HuH-7.5 (cell line): ENCODE results near the gene MRPS2.
"Not testable (repeated sequence)": the region's sequence is repeated elsewhere in the genome, so short reads cannot be mapped to it uniquely, and the experiment has no call there.

Source experiments
- DNase-seq: peaks from one replicate; pipeline ENCODE4 v3.0.0; 2011; ENCODE audit warnings: low spot score

The MRPS2 gene

GRCh38 chr9:135534826-135535225 is 34.3 kb downstream of the MRPS2 start:
- DNase-seq = not testable (repeated sequence)

DNA sequence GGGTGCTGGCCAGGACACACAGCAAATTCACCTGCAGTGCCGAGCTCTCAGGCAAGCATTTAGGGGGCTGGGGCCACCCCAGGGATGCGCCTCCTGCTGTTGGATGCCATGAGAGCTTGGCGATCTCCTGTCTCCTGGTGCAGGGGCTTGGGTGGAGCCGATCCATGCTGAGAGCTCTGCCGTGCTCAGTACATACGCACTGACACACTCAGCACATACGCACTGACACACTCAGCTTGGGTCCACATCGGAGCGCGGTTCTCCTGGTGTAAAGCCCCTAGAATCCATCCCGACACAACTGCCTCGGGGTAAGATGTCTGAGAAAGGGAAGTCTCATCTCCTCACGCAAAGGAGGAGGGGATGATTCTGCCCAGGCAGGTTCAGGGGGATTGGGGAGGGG is 35.1 kb downstream of the MRPS2 start:
- DNase-seq = not testable (repeated sequence)

DNA sequence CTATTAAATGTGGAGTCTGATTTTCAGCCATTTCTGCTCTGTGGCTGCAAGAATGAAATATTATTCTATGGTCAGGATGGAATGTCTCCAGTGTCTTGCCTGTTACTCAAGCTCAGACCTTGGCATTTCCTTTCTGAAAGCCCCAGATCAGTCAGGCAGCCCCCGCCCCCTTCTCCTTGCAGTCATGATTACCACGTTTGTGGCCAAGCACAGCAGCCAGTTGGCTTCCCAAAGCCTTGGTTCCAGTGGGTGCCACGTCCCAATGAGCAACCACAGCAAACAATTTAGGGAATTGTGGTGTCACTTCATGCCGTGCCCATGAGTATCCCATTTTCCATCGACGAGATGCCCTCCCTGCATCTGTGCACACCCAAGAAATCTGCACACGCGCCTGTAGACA is 35.7 kb downstream of the MRPS2 start:
- DNase-seq = no peak

DNA sequence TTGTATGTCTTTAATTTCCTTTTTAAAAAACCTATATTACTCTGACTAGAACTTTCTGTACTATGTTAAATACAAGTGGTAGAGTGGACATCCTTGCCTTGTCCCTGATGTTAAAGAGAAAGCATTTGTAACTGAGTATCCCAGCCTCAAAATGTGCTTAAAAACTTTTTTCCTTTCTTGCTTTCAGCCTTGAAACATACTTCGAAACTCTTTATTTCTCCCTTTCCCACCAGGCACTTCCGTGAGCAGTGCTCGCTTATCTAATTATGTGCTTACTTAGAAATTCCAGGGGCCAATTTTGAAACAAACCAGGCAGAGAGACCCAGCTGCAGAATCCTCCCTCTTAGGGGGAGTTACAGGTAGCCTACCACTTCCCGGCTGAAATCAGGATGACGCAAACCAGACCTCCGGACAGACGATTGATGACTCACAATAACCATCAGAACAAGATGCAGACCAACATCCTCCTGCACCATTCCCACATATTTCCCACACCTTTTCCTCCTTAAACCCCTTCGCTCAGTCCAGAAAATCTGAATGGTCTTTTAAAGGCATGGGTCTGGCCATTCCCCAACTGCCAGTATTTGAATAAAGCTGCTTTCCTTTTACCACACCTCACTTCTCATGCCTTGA is 42.9 kb downstream of the MRPS2 start:
- not testable (repeated sequence) for DNase-seq

- DNase-seq = no peak
Observed at GRCh38 chr9:135544981-135545635, 44.6 kb downstream of the MRPS2 start.

GRCh38 chr9:135545646-135546176 is 45.2 kb downstream of the MRPS2 start, which contains the start of gene OBP2A:
TSS of gene OBP2A (plus strand) at chr9:135546126. CDS start at chr9:135546181, 55 bp downstream.
- not testable (repeated sequence) for DNase-seq

DNA sequence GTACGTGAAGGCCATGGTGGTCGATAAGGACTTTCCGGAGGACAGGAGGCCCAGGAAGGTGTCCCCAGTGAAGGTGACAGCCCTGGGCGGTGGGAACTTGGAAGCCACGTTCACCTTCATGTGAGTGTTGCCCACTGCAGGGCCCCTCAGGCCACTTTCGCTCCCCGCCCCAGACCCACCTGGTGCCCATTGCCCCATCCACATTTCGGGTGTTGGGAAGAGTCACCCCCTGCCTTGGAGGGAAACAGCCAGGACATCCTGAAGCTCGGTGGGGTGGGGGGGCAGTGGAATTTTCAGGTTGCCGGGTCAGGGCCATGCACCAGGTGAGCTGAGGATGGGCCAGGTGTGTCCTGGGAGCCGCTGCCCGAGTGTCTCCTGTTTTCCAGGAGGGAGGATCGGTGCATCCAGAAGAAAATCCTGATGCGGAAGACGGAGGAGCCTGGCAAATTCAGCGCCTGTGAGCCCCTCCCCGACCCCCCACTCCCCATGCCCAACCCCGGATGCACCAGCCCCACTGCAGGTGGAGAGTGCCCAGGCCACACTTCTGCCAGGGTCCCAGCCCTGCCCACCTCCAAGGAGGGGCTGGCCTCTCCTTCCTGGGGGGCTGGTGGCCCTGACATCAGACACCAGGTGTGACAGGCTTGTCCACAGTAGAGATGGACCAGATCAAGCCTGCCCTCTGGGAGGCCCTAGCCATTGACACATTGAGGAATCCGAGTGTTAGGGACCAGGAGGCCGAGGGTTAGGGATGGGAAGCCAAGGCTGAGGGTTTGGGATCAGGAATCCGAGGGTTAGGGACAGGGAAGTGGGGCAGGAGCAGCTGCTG is 46.5 kb downstream of the MRPS2 start:
- not testable (repeated sequence) for DNase-seq

DNA sequence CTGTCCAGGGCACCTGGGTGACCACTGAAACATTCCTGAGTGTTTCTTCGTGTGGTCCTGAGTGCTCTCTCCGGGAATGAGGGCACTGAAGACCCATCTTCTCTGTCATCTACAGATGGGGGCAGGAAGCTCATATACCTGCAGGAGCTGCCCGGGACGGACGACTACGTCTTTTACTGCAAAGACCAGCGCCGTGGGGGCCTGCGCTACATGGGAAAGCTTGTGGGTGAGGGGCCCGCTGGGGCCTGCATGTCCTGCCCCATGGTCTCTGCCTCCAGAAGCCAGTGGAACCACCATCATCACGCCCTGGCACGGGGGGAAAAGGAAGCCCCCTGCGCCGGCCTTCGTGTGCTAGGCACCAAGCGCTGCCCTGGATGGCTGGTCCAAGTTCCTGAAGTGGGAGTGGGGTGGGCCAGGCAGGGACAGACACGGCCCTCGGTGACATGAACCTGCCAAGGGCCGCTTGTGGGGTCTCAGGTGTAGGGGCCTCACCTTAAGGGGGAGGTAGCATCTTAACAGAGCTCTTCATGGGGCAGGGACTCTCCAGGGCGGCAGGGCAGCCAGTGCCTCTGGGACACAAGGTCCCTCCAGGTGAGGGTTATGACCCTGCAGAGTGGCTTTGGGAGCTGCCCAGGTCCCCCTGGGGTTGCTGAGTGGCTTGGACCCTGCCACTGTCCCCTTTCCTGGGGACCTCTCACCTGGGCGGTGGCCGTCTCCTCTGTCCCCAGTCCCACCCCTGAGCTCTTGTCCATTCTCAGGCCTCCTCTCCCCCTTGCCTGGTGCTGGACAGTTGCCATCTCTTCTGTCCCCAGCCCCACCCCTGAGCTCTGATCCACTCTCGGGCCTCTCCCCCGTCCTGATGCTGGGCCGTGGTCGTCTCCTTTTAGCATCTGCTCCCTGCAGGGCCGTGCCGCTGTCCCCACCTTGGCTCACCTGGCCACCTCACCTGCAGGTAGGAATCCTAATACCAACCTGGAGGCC is 47.6 kb downstream of the MRPS2 start:
- no peak for DNase-seq

DNA sequence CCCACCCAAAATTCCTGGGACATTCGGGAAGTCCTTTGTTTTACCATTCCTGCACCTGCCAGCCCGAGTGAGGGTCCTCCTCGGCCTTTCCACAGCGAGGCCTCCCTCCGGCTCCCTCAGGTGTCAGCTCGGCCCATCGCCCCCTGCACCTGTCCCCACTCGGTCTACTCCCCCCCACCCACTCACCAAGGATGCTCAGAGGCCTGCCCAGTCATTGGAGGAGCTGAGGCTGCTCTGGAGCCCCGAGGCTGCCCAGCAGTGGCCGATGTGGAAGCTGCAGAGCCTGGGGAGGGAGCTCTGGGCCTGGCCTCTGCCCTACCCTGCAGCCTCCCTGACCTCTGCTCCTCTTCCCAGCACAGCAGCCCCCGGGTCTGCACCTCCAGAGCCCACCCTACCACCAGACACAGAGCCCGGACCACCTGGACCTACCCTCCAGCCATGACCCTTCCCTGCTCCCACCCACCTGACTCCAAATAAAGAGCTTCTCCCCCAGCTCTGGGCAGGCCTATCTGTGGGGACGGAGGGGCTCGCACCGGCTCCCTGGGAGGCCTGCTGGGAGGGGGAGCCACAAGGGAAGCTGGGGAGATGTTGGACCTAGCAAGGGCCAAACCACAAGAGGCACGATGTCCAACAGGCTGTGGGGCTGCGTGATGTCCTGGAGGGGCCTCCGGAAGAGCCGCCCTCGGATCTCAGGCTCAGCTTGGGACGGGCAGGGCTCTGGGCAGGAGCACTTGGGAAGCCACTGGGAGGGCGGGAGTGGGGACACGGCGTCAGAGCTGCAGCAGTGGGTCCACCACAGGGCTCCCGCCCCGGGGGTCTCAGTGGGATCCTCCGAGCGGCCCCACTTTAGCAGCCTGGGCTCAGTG is 49.2 kb downstream of the MRPS2 start:
- not testable (repeated sequence) for DNase-seq

- DNase-seq = no peak
Observed at GRCh38 chr9:135550344-135550918, 49.9 kb downstream of the MRPS2 start.

DNA sequence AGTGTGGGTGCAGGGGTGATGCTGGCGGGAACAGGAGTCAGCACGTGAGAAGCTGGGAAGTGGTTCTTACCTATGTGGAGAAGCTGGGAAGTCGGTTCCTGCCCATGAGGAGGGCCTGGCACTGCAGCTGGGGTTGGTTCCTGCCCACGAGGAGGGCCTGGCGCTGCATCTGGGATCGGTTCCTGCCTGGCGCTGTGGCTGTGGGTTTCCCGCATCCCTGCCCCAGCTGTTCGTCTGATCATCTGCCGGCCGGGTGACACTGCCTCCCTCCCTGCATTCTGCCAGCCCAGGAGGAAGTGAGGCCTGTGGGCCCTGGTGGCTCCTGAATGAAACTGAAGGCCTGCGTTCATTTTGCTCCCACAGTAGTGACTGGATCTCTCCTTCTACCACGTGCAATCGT is 50.5 kb downstream of the MRPS2 start:
- DNase-seq = no peak

- no peak for DNase-seq
Observed at GRCh38 chr9:135551456-135551855, 51.0 kb downstream of the MRPS2 start.

DNA sequence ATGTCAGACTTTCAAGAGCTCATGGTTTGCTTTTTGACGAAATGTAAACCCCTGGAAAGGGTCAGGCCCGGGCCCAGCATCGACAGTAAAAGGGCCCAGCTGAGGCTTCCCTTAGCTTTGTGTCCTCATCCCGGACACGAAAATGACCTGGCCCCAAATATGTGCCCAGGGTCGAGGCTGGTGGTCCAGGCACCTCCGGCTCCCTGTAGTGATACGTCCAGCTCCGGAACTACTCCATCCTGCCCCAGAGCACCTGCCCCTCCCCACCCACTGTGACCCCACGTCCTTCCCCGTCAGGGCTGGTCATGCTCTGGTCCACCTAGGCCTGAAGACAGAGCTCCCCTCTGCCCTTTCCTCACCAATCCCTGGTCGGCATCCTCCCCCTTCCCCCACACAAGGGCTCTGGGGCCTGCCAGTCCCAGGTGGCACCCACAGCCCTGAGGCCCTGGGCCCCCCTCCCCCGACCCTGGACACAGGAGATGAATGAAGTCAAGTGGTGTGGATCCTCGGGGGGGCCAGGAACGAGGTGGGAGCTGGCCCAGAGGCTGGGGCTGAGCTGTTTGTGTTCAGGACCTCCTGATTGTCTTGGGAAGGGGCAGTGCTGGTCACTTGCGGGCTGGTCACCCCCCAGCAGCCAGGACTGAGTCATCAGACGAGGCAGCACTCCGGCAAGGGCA is 51.7 kb downstream of the MRPS2 start:
- no peak for DNase-seq

GRCh38 chr9:135552698-135553171 is 52.3 kb downstream of the MRPS2 start:
- no peak for DNase-seq
